IMR-90 (cell line): ENCODE results near the gene SIK3. TPM values are rescaled to one million over a fixed set of nuclear protein-coding genes. Genes with fewer than 3 reads are reported as not detected.

ENCODE experiments used
- ATAC-seq: fragments of 200-7000 bp; cut with Tn5 transposase; 2 replicates; pipeline ENCODE4 v1.9.1; 2020; ENCODE audit warnings: low read depth, mild to moderate bottlenecking, moderate library complexity
- BruUV-seq: library from RNA; stranded (reverse); fragments of 400-500 nt; replicated peaks from 2 replicates; lab custom pipeline; 2021; lab: Mats Ljungman, UMichigan
- CTCF ChIA-PET: fragments of 300-600 bp; formaldehyde crosslinking; extraction: SDS; loops from one replicate; lab custom pipeline; 2021; ENCODE audit warnings: antibody characterized with exemption; lab: Yijun Ruan, JAX
- POLR2A ChIA-PET: fragments of 300-600 bp; sonication (Branson Sonifier 250); formaldehyde crosslinking; loops from one replicate; lab custom pipeline; 2022; ENCODE audit warnings: antibody characterized with exemption; ENCODE audit not compliant: unreplicated experiment; lab: Charles Lee
- DNase-seq: peaks from one replicate; pipeline ENCODE4 v3.0.0; 2013
- H2AFZ ChIP-seq: replicated peaks from 2 replicates; pipeline ENCODE3; 2013; ENCODE audit warnings: low read length, mild to moderate bottlenecking; ENCODE audit not compliant: poor library complexity
- H2AK5ac ChIP-seq: 2 replicates; pipeline ENCODE4 v1.6.1; 2013; ENCODE audit warnings: low read depth, low read length, inconsistent platforms
- H2AK9ac ChIP-seq: replicated peaks from 2 replicates; pipeline ENCODE3; 2013; ENCODE audit warnings: mild to moderate bottlenecking, low read depth, low read length, moderate library complexity; ENCODE audit not compliant: poor library complexity
- H2BK120ac ChIP-seq: 2 replicates; pipeline ENCODE4 v1.6.1; 2013; ENCODE audit warnings: low read depth, low read length, inconsistent platforms
- H2BK15ac ChIP-seq: 3 replicates; pipeline ENCODE4 v1.6.1; 2013; ENCODE audit warnings: low read depth, low read length, inconsistent platforms
- H2BK20ac ChIP-seq: 2 replicates; pipeline ENCODE4 v1.6.1; 2013; ENCODE audit warnings: low read depth, mild to moderate bottlenecking, inconsistent platforms, low read length, moderate library complexity
- H2BK5ac ChIP-seq: 2 replicates; pipeline ENCODE4 v1.6.1; 2013; ENCODE audit warnings: mild to moderate bottlenecking, low read depth, low read length, inconsistent platforms; ENCODE audit not compliant: poor library complexity, severe bottlenecking
- H3K14ac ChIP-seq: replicated peaks from 2 replicates; pipeline ENCODE4 v1.6.1; 2013; ENCODE audit warnings: low read depth, low read length, inconsistent platforms
- H3K18ac ChIP-seq: 2 replicates; pipeline ENCODE4 v1.6.1; 2013; ENCODE audit warnings: low read depth, low read length, control low read depth
- H3K23ac ChIP-seq: 2 replicates; pipeline ENCODE4 v1.6.1; 2013; ENCODE audit warnings: low read depth, low read length, inconsistent platforms
- H3K27ac ChIP-seq: 2 replicates; pipeline ENCODE4 v1.5.1; 2013; ENCODE audit warnings: mild to moderate bottlenecking, control low read depth, low read length; ENCODE audit not compliant: insufficient read depth
- H3K27me3 ChIP-seq: 2 replicates; pipeline ENCODE4 v1.6.1; 2013; ENCODE audit warnings: low read length; ENCODE audit not compliant: control insufficient read depth, insufficient read depth
- H3K36me3 ChIP-seq: 2 replicates; pipeline ENCODE4 v1.6.1; 2013; ENCODE audit warnings: low read length, mixed read lengths; ENCODE audit not compliant: control insufficient read depth, insufficient read depth
- H3K4ac ChIP-seq: 2 replicates; pipeline ENCODE4 v1.6.1; 2013; ENCODE audit warnings: low read depth, low read length, inconsistent platforms
- H3K4me1 ChIP-seq: 2 replicates; pipeline ENCODE4 v1.6.1; 2013; ENCODE audit warnings: low read length, mixed read lengths; ENCODE audit not compliant: control insufficient read depth, insufficient read depth
- H3K4me2 ChIP-seq: 2 replicates; pipeline ENCODE4 v1.6.1; 2013; ENCODE audit warnings: low read depth, mild to moderate bottlenecking, control low read depth, low read length, moderate library complexity
- H3K4me3 ChIP-seq: 2 replicates; pipeline ENCODE4 v1.5.1; 2013; ENCODE audit warnings: low read depth, mild to moderate bottlenecking, control low read depth, low read length, moderate library complexity; ENCODE audit not compliant: insufficient read depth
- H3K56ac ChIP-seq: 2 replicates; pipeline ENCODE4 v1.6.1; 2013; ENCODE audit warnings: low read length, inconsistent platforms; ENCODE audit not compliant: insufficient read depth; ENCODE audit errors: extremely low read depth
- H3K79me1 ChIP-seq, 2 experiments: 2 replicates each; pipeline ENCODE4 v1.6.1; 2013; ENCODE audit warnings: low read length in 2 of 2, inconsistent platforms in 1 of 2, low read depth in 1 of 2
- H3K9ac ChIP-seq: 2 replicates; pipeline ENCODE4 v1.6.1; 2013; ENCODE audit warnings: low read depth, low read length, control low read depth
- H3K9me1 ChIP-seq: 2 replicates; pipeline ENCODE4 v1.6.1; 2013; ENCODE audit warnings: low read length, inconsistent platforms; ENCODE audit not compliant: insufficient read depth
- H3K9me3 ChIP-seq: 2 replicates; pipeline ENCODE4 v1.6.1; 2013; ENCODE audit warnings: low read length; ENCODE audit not compliant: control insufficient read depth, insufficient read depth
- H4K20me1 ChIP-seq: 2 replicates; pipeline ENCODE4 v1.6.1; 2013; ENCODE audit warnings: low read length, inconsistent platforms; ENCODE audit not compliant: insufficient read depth
- H4K5ac ChIP-seq: 2 replicates; pipeline ENCODE4 v1.6.1; 2013; ENCODE audit warnings: mild to moderate bottlenecking, low read depth, low read length, control low read depth
- H4K8ac ChIP-seq, 2 experiments: 2 replicates each; pipeline ENCODE4 v1.6.1; 2013; ENCODE audit warnings: low read depth in 2 of 2, low read length in 2 of 2, control low read depth in 1 of 2, inconsistent platforms in 1 of 2
- H4K91ac ChIP-seq: 2 replicates; pipeline ENCODE4 v1.6.1; 2013; ENCODE audit warnings: low read depth, low read length, inconsistent platforms; ENCODE audit not compliant: insufficient read depth
- FOS ChIP-seq: fragments of 150-350 bp; IDR thresholded peaks from 2 replicates; pipeline ENCODE4 v1.6.1; 2016; ENCODE audit warnings: low read depth, low read length
- POLR2A ChIP-seq: IDR thresholded peaks from 2 replicates; pipeline ENCODE4 v1.6.1; 2012; ENCODE audit warnings: mild to moderate bottlenecking, low read depth, low read length
- WGBS, 2 experiments: methylation state at CpG; one replicate each; pipeline versions ENCODE4 v1.1.5 to v1.1.7; 2013; ENCODE audit warnings: missing lambda C conversion rate in 2 of 2; ENCODE audit not compliant: insufficient read length in 1 of 2; ENCODE audit errors: extremely low coverage in 2 of 2; 5-methylcytosine and 5-hydroxymethylcytosine counted together
- dilution Hi-C: fragments of 300-500 bp; cut with HindIII; formaldehyde crosslinking; loops from one replicate; pipeline ENCODE4 v1.14.3; 2018; ENCODE audit warnings: low sequenced_read_pairs; ENCODE audit not compliant: unreplicated experiment
- in situ Hi-C: fragments of 300-500 bp; cut with MboI; formaldehyde crosslinking; loops from 3 replicates; pipeline ENCODE4 v1.14.3; 2019; ENCODE audit warnings: low sequenced_read_pairs, inconsistent platforms, mixed read lengths
- intact Hi-C: fragments of 100-400 bp; cut with micrococcal nuclease; formaldehyde crosslinking; loops from 2 replicates; pipeline ENCODE4 v1.10.0; 2022
- polyA plus RNA-seq, 3 experiments: library from polyadenylated mRNA; depleted of rRNA; stranded (reverse); fragments of >200 nt; gene quantifications; 2 replicates each; pipeline ENCODE4 v1.2.3, GENCODE V29; 2012; ENCODE audit warnings: low replicate concordance in 1 of 3
- total RNA-seq: library from RNA; depleted of rRNA; stranded (reverse); fragments of >200 nt; gene quantifications from 2 replicates; pipeline ENCODE4 v1.2.3, GENCODE V29; 2012
- TF ChIP-seq, protein P1 (sequence below): conservative IDR thresholded peaks from 2 replicates; pipeline ENCODE4 v1.5.1; 2012; ENCODE audit warnings: mild to moderate bottlenecking, low read depth, low read length, improper control_type of control experiment

SIK3 gene
- total and polyA plus RNA-seq, 2 of the 4 experiments (the other 2 are of a cell fraction) = 8.2 to 9.1 TPM

DNA sequence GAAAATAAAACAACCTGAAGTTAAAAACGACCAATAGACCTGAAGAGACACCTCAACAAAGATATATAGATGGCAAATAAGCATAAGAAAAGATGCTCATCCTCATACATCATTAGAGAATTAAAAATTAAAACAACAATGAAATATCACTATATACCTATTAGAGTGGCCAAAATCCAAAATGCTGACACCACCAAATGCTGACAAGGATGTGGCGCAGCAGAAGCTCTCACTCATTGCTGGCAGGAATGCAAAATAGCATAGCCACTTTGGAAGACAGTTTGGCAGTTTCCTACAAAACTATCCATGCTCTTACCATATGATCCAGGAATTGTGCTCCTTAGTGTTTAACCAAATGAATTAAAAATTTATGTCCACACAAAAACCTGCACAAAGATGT is 205.9 kb downstream of the SIK3 start:
- no peak overlapping the region for H2BK20ac ChIP-seq
- POLR2A ChIA-PET = no interaction called here
- no peak overlapping the region for H2AFZ ChIP-seq
- H3K23ac ChIP-seq = no peak overlapping the region
- no peak overlapping the region for H3K27ac ChIP-seq
- no peak for DNase-seq
- H3K4me2 ChIP-seq = no peak overlapping the region
- H3K56ac ChIP-seq = no peak overlapping the region
- no peak overlapping the region for H2AK5ac ChIP-seq
- no peaks in the 10 kb centered on the region; a peak in 1 of 4 replicates for H3K79me1 ChIP-seq
- no peak for ATAC-seq
- WGBS, 2 experiments = no CpG with 5 or more reads among the region's 2 CpGs
- H4K20me1 ChIP-seq = no peaks in the 10 kb centered on the region
- H4K5ac ChIP-seq = no peak overlapping the region
- H3K27me3 ChIP-seq = no peaks in the 10 kb centered on the region
- CTCF ChIA-PET = no interaction called here
- no peak overlapping the region for H2BK5ac ChIP-seq
- no peak overlapping the region for H2AK9ac ChIP-seq
- H3K4me3 ChIP-seq = no peak overlapping the region
- no peak overlapping the region for H3K9ac ChIP-seq
- H3K9me1 ChIP-seq = peaks cover 3% of the 10 kb centered on the region; the same call in 1 of the 2 replicates
- TF ChIP-seq, protein P1, sequence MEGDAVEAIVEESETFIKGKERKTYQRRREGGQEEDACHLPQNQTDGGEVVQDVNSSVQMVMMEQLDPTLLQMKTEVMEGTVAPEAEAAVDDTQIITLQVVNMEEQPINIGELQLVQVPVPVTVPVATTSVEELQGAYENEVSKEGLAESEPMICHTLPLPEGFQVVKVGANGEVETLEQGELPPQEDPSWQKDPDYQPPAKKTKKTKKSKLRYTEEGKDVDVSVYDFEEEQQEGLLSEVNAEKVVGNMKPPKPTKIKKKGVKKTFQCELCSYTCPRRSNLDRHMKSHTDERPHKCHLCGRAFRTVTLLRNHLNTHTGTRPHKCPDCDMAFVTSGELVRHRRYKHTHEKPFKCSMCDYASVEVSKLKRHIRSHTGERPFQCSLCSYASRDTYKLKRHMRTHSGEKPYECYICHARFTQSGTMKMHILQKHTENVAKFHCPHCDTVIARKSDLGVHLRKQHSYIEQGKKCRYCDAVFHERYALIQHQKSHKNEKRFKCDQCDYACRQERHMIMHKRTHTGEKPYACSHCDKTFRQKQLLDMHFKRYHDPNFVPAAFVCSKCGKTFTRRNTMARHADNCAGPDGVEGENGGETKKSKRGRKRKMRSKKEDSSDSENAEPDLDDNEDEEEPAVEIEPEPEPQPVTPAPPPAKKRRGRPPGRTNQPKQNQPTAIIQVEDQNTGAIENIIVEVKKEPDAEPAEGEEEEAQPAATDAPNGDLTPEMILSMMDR = no peak
- TF ChIP-seq FOS (no peak), POLR2A (no peak)
- no peak overlapping the region for H2BK120ac ChIP-seq
- dilution Hi-C loops = no loop called here
- intact Hi-C loops = no loop called here
- H2BK15ac ChIP-seq = no peak overlapping the region
- in situ Hi-C loops = no loop called here
- H3K4ac ChIP-seq = no peak overlapping the region
- no peak overlapping the region for H4K8ac ChIP-seq
- BruUV-seq = no TSS peak
- H3K18ac ChIP-seq = no peak overlapping the region
- no peaks in the 10 kb centered on the region for H3K9me3 ChIP-seq
- H4K91ac ChIP-seq = no peak overlapping the region
- H3K36me3 ChIP-seq = peaks cover 17% of the 10 kb centered on the region
- peaks cover 7% of the 10 kb centered on the region for H3K4me1 ChIP-seq
- H3K14ac ChIP-seq = no peak overlapping the region
